Heart left ventricle (tissue), 16 donors: ENCODE results near the gene NAGA. TPM values are rescaled to one million over a fixed set of nuclear protein-coding genes. Genes with fewer than 3 reads are reported as not detected.

Experiments
- ATAC-seq, 4 donors: fragments of 200-7000 bp; cut with Tn5 transposase; one replicate each; pipeline ENCODE4 v1.9.1; 2020 to 2022; ENCODE audit warnings: moderate library complexity in 4 of 4, mild to moderate bottlenecking in 3 of 4, moderate number of reproducible peaks in 1 of 4
- DNase-seq, 5 donors: peaks; one replicate each; pipeline ENCODE4 v3.0.0-alpha.2; 2020
- H3K27ac ChIP-seq, 12 donors: fragments of 200-600 bp; sonication (generic) in 4 of 12; one replicate each; pipeline versions ENCODE4 v1.5.0 to v1.8.0; 2016 to 2022; ENCODE audit warnings: mild to moderate bottlenecking in 2 of 12
- H3K27me3 ChIP-seq, 9 donors: fragments of 200-600 bp; sonication (generic) in 2 of 9; one replicate each; pipeline versions ENCODE4 v1.5.1 to v1.8.0; 2016 to 2022; ENCODE audit warnings: mild to moderate bottlenecking in 3 of 9
- H3K36me3 ChIP-seq, 9 donors: fragments of 200-600 bp; sonication (generic) in 2 of 9; one replicate each; pipeline versions ENCODE4 v1.5.0 to v1.8.0; 2018 to 2022; ENCODE audit warnings: mild to moderate bottlenecking in 2 of 9
- H3K4me1 ChIP-seq, 12 donors: fragments of 200-600 bp; sonication (generic) in 4 of 12; one replicate each; pipeline versions ENCODE4 v1.5.0 to v1.8.0; 2016 to 2022; ENCODE audit warnings: mild to moderate bottlenecking in 3 of 12
- H3K4me3 ChIP-seq, 12 donors: fragments of 200-600 bp; sonication (generic) in 4 of 12; one replicate each; pipeline versions ENCODE4 v1.5.0 to v1.8.0; 2017 to 2022; ENCODE audit warnings: mild to moderate bottlenecking in 9 of 12, moderate library complexity in 4 of 12
- H3K9me3 ChIP-seq, 12 donors: fragments of 200-600 bp; sonication (generic) in 4 of 12; one replicate each; pipeline versions ENCODE4 v1.5.0 to v1.8.0; 2016 to 2022; ENCODE audit warnings: mild to moderate bottlenecking in 1 of 12
- CTCF ChIP-seq, 12 donors: fragments of 200-600 bp; sonication (generic) in 4 of 12; IDR thresholded peaks; one replicate each; pipeline versions ENCODE4 v1.5.0 to v1.8.0; 2018 to 2022; ENCODE audit warnings: antibody characterized with exemption in 12 of 12, mild to moderate bottlenecking in 5 of 12
- POLR2A ChIP-seq, 2 donors: fragments of 450-650 bp; IDR thresholded peaks; one replicate each; pipeline ENCODE4 v1.6.1; 2017; ENCODE audit warnings: antibody characterized with exemption in 2 of 2, mild to moderate bottlenecking in 2 of 2, moderate library complexity in 2 of 2
- WGBS, 4 donors: extraction: QIAGEN DNeasy Blood & Tissue Kit in 2 of 4; methylation state at CpG; one replicate each; pipeline versions ENCODE4 v1.1.5 to v1.1.7; 2013 to 2018; 5-methylcytosine and 5-hydroxymethylcytosine counted together
- intact Hi-C, 10 donors: fragments of 100-400 bp; cut with DNase I; formaldehyde crosslinking; loops; one replicate each; pipeline versions ENCODE4 v1.11.1 to v1.14.2; 2022
- polyA plus RNA-seq, 2 donors: library from polyadenylated mRNA; stranded (reverse); fragments of 200-250 nt; gene quantifications; one replicate each; pipeline ENCODE4 v1.2.3, GENCODE V29; 2013
- total RNA-seq, 9 donors: library from RNA; depleted of rRNA in 2 of 9; stranded (reverse); fragments of >200 nt in 2 of 9; fragmentation: NEBNext Ultra II Directional in 3 of 9; extraction: Animal tissue kit (Norgen Biotek cat#: 25700) in 3 of 9; gene quantifications; one replicate each; pipeline versions ENCODE4 v1.1.0 to v1.2.4, GENCODE V29; 2016 to 2023
- donor health status: ischemic (EF 13 %, LVEDD 7.1; RV severe dilation, severe dysfunction).
- donor health status: healthy with polysubstance abuse.
- donor health status: DM: no; HTN: yes; CAD: no.
- donor health status: DM: no; HTN: no; CAD: no.
- donor health status: ischemic (EF 25% LVEDD 6.9; RV normal size, moderate dysfunction).
- donor health status: ischemic (EF 25% LVEDD 5.7; RV mildly dilated, moderate dysfunction).
- donor health status: healthy.
- donor health status: DM: yes; HTN: yes; CAD: no.
- donor health status: ischemic (EF 35%, LVEDD 5.7; RV mildly dilated, moderate dysfunction).
- donor health status: nonischemic (EF 11% LVEDD 7.7; RV severe dilation, severe dysfunction).
- donor health status: DM: yes; HTN: yes; CAD: no.
- donor health status: PGD.
- donor health status: ischemic (EF 29% LVEDD 5.4; RV normal size, mild dysfunction).
- donor health status: nonischemic (EF 23%, LVEDD 6.1; RV moderate dilation, normal function).

The NAGA gene
- total and polyA plus RNA-seq, 11 donors: 5.2 to 48.3 (median 13.8) TPM

DNA sequence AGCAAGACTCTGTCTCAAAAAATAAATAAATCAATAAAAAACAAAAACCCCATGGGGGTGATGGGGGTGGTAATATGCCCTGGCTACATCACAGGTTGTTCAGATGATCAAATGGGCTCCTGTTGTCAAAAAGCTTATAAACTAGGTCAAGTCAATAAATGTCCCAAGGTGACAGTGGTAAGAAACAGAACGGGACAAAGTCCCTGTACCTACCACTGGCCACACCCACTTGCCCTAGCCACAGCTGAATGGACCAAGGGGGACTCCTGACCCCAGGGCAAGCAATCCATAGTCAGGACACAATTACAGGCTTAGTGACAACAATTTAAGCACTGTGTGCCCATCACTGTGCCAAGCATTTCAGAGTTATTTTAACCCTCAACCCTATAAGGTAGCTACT is 6.0 kb downstream of the NAGA start:
- Histone ChIP-seq H3K27ac (no peak overlapping the region), H3K4me3 (no peak overlapping the region), H3K9me3 (no peaks in the 10 kb centered on the region), H3K27me3 (no peaks in the 10 kb centered on the region), H3K4me1 (peaks cover 0 to 14% (median 1%) of the 10 kb centered on the region in 12 donors), H3K36me3 (peaks cover 0 to 92% (median 60%) of the 10 kb centered on the region in 9 donors)
- DNase-seq (no peak), ATAC-seq (no peak)
- TF ChIP-seq CTCF (IDR thresholded peaks at IDR 0.05) (no peak), POLR2A (IDR thresholded peaks at IDR 0.05) (no peak)
- intact Hi-C loops: loop anchor here in 1 of 10 donors (10.0 kb wide), 1 partner anchor 60 kb away; no protein-coding TSS in a partner anchor
- 90 to 100% (median 92%) methylated on average over 1 of the region's 1 CpG for WGBS, 4 donors

DNA sequence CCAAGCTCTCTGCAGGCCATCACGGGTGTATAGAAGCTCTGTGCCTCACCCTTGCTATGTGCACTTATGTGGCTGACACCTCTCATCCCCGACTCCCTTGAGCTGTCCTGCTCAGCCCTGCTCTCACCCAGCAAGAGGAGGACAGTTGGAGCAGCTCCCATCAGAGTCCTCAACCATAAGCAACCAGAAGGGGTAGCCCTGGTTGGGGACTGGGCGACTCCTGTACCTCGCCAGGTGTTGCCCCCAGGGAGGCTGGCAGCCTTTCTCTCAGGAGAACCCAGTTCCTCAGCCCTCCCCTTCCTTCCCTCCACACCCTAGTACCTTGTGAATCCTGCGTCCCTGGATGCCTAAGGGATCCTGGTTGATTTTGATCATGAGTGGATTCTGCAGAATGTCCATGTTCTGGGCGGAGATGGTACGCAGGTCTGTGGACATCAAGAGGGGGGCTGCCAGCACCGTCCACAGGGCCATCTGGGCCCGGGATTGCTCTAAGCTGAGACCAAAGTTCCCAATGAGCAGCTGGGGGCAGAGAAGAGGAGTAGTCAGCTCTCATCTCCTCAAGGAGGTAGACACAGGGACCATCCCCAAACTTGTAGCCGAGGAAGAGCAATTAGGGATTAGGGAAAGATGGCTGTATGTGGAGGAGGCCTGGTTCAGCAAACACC is 8.0 kb downstream of the NAGA start:
- Histone ChIP-seq H3K27ac (no peak overlapping the region), H3K36me3 (peaks cover 0 to 91% (median 62%) of the 10 kb centered on the region in 9 donors), H3K4me1 (no peaks in the 10 kb centered on the region), H3K27me3 (no peaks in the 10 kb centered on the region), H3K9me3 (peaks cover 0 to under 1% (median 0%) of the 10 kb centered on the region in 12 donors), H3K4me3 (no peak overlapping the region)
- ATAC-seq (no peak), DNase-seq (no peak)
- WGBS, 4 donors: 92 to 99% (median 96%) methylated on average over 6 to 10 of the region's 10 CpGs
- intact Hi-C loops: loop anchor here in 1 of 10 donors (10.0 kb wide), 1 partner anchor 58 kb away; no protein-coding TSS in a partner anchor
- TF ChIP-seq CTCF (IDR thresholded peaks at IDR 0.05) (no peak), POLR2A (IDR thresholded peaks at IDR 0.05) (no peak)

DNA sequence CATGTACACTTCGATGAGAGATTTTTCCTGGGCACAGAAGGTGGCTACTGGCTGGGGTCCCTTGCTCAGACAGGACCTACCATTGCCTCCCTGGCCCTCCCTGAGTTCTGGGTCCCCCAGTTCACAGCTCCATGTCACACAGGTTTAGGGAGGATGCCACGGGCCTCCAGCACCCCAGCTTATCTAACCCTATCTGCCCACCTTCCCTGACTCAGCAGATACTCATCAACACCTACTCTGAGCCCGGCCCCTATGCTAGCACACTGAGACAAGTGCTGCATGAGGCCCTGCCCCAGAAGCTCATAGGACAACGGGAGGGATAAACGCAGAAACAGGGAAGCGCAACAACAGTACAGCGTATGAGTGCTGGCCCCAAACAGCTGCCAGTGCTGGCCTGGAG is 9.6 kb downstream of the NAGA start:
- no peak overlapping the region for H3K4me3 ChIP-seq
- ATAC-seq (no peak), DNase-seq (no peak)
- H3K27ac ChIP-seq: no peak overlapping the region
- 90 to 97% (median 95%) methylated on average over 7 of the region's 7 CpGs for WGBS, 4 donors
- H3K9me3 ChIP-seq: peaks cover 0 to 16% (median 11%) of the 10 kb centered on the region in 12 donors
- peaks cover 0 to 75% (median 51%) of the 10 kb centered on the region in 9 donors for H3K36me3 ChIP-seq
- H3K27me3 ChIP-seq: no peaks in the 10 kb centered on the region
- no peaks in the 10 kb centered on the region for H3K4me1 ChIP-seq
- intact Hi-C loops: loop anchor here in 1 of 10 donors (10.0 kb wide), 1 partner anchor 56 kb away; no protein-coding TSS in a partner anchor
- TF ChIP-seq CTCF (IDR thresholded peaks at IDR 0.05) (no peak), POLR2A (IDR thresholded peaks at IDR 0.05) (no peak)

DNA sequence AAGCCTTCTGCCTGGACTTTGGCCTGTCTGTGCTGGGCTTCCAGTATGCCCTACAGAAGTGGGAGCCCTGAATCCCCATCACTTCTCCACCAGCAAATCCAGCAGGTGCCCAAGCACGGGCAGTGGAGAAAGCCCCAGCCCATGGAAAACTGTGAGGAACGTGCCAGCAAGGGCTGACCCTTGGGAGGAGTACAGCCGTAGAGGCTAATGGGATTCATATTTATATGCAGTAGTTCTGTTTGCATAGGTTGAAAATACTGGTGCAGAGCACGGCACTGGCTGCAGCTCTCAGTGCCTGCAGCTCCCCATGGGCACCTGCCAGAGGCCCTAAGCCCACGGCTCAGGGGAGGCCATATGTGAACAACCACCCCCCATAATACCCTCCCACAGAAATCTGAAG is 10.1 kb downstream of the NAGA start:
- Histone ChIP-seq H3K36me3 (peaks cover 0 to 70% (median 48%) of the 10 kb centered on the region in 9 donors), H3K9me3 (peaks cover 0 to 21% (median 11%) of the 10 kb centered on the region in 12 donors), H3K4me1 (no peaks in the 10 kb centered on the region), H3K27me3 (no peaks in the 10 kb centered on the region), H3K27ac (no peak overlapping the region), H3K4me3 (no peak overlapping the region)
- TF ChIP-seq POLR2A (IDR thresholded peaks at IDR 0.05) (no peak), CTCF (IDR thresholded peaks at IDR 0.05) (no peak)
- DNase-seq: no peak
- intact Hi-C loops: loop anchor here in 1 of 10 donors (10.0 kb wide), 1 partner anchor 56 kb away; no protein-coding TSS in a partner anchor
- 89 to 100% (median 97%) methylated on average over 5 of the region's 5 CpGs for WGBS, 4 donors
- ATAC-seq: no peak
